Muscle layer of colon (tissue), 2 donors: ENCODE data around the gene JAZF1.

Experiments
- H3K27ac ChIP-seq: one replicate; pipeline ENCODE4 v1.7.0; 2013; ENCODE audit warnings: low read depth, mild to moderate bottlenecking, low read length, moderate library complexity
- H3K27me3 ChIP-seq, 2 donors: one replicate each; pipeline ENCODE4 v1.7.0; 2013; ENCODE audit warnings: low read length in 2 of 2, mild to moderate bottlenecking in 2 of 2; ENCODE audit not compliant: insufficient read depth in 2 of 2, control insufficient read depth in 1 of 2
- H3K36me3 ChIP-seq: one replicate; pipeline ENCODE4 v1.7.0; 2013; ENCODE audit warnings: mild to moderate bottlenecking, low read length; ENCODE audit not compliant: insufficient read depth
- H3K4me1 ChIP-seq: one replicate; pipeline ENCODE4 v1.7.0; 2013; ENCODE audit warnings: mild to moderate bottlenecking, low read length; ENCODE audit not compliant: insufficient read depth
- H3K4me3 ChIP-seq, 2 donors: one replicate each; pipeline ENCODE4 v1.7.0; 2013; ENCODE audit warnings: low read length in 2 of 2, low read depth in 1 of 2, mild to moderate bottlenecking in 1 of 2, moderate library complexity in 1 of 2
- H3K9ac ChIP-seq: one replicate; pipeline ENCODE4 v1.7.0; 2013; ENCODE audit warnings: low read length
- H3K9me3 ChIP-seq: one replicate; pipeline ENCODE4 v1.7.0; 2013; ENCODE audit warnings: mild to moderate bottlenecking, low read length
- donor health status: abdominal sarcoma.
- donor health status: Adenocarcinoma of cecum.

JAZF1 gene

DNA sequence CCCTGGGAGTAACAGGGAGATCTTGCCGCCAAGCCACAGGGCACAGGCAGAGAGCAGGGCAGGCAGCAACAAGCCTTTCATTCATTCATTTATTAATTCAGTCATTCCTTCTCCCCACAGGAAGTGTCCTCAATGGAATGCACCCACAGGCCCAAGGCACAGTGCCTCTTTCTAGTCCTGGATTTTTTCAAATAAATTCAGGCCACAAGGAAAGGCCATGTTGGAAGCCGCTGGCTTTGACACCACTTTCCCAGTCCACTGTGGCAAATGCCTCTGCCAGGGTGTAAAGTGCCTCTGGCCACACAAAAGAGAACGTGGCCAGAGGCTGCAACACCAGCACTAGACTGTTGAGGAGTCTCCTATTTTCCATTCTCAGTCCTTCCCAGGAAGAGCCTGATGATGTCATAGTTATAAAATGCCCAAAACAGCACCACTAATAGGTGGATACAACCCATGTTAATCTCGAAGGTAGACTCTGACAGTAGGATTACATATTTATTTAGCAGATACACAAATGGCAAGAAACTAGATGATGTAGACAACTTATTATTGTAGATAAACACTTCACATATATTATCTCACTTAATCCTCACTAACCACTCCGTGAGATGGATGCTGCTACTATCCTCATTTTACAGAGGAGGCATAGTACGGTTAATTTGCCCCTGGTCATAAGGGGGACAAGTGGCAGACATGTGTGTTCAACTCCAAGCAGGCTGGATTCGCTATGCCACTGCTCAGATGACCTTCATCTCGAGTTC is 5.5 kb downstream of the JAZF1 start:
- Histone ChIP-seq H3K4me3 (no peak overlapping the region), H3K4me1 (peaks cover 50% of the 10 kb centered on the region), H3K27me3 (no peaks in the 10 kb centered on the region), H3K9me3 (no peaks in the 10 kb centered on the region), H3K9ac (no peak overlapping the region), H3K36me3 (no peaks in the 10 kb centered on the region), H3K27ac (no peak overlapping the region)

DNA sequence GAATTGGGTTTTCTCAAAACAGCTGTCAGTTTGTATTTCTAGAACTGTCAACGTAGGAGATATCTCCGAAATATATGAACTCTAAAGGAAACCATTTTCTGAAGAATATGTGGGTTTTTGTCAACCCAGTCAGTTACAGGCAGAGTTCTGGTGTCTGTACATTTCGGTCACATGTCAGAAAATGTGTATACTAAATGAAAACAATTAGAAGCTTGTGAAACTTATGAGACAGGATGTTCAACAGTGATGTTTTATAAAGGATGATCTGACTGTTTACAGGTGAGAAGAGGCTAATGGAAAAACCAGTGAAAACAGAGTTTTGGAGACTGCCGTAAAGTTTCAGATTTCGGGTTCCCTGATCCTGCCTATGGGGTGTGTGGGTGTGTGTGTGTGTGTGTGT is 6.2 kb downstream of the JAZF1 start:
- Histone ChIP-seq H3K9me3 (no peaks in the 10 kb centered on the region), H3K4me1 (peaks cover 55% of the 10 kb centered on the region), H3K27ac (no peak overlapping the region), H3K27me3 (no peaks in the 10 kb centered on the region), H3K9ac (no peak overlapping the region), H3K4me3 (no peak overlapping the region), H3K36me3 (no peaks in the 10 kb centered on the region)

GRCh38 chr7:28173531-28173930 is 7.1 kb downstream of the JAZF1 start:
- Histone ChIP-seq H3K27me3 (no peaks in the 10 kb centered on the region), H3K9me3 (no peaks in the 10 kb centered on the region), H3K4me1 (peaks cover 51% of the 10 kb centered on the region), H3K4me3 (no peak overlapping the region), H3K27ac (no peak overlapping the region), H3K9ac (no peak overlapping the region), H3K36me3 (no peaks in the 10 kb centered on the region)

DNA sequence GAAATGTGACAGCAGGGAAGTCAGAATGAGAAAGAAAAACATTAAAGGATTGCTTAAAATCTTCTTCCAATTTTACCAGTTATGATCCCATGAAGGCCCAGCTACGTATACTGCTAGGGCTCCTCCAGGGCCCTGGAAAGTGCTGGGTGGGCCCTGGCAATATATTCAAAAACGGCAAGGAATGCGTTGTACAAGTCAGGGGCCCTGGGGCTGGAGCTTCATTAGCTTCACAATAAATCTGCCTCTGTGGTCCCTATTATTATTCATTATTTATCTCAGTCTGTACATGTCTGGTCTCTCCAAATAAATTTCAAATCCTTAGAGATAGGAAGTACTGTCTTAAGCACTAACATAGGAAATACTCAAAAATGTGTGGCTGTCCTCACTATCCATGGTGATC is 7.6 kb downstream of the JAZF1 start:
- no peak overlapping the region for H3K4me3 ChIP-seq
- H3K9ac ChIP-seq = no peak overlapping the region
- no peaks in the 10 kb centered on the region for H3K9me3 ChIP-seq
- no peak overlapping the region for H3K27ac ChIP-seq
- no peaks in the 10 kb centered on the region for H3K27me3 ChIP-seq
- H3K36me3 ChIP-seq = no peaks in the 10 kb centered on the region
- H3K4me1 ChIP-seq = peaks cover 48% of the 10 kb centered on the region

DNA sequence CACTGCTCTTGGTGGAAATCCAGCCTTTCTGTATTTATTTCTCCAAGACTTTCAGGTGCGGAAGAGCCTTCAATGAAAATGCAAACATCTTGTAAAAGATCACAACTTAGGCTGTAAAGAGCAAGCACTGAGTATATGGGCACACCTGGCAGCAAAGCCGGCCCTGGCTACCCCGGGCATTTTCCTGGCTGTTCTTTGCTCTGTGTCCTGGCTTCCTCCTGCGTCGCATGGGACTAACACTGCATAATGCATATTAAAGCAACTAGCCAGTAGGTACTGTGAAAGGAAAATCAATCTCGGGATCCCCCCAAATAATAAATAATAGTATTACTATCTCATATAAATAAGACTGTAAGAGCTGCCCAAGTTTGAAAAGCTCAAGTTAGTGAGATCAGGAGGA is 9.9 kb downstream of the JAZF1 start:
- H3K9ac ChIP-seq = no peak overlapping the region
- no peaks in the 10 kb centered on the region for H3K27me3 ChIP-seq
- H3K9me3 ChIP-seq = no peaks in the 10 kb centered on the region
- H3K4me1 ChIP-seq = peaks cover 43% of the 10 kb centered on the region
- no peaks in the 10 kb centered on the region for H3K36me3 ChIP-seq
- no peak overlapping the region for H3K27ac ChIP-seq
- no peak overlapping the region for H3K4me3 ChIP-seq

GRCh38 chr7:28169230-28169629 is 11.4 kb downstream of the JAZF1 start:
- Histone ChIP-seq H3K36me3 (no peaks in the 10 kb centered on the region), H3K27ac (no peak overlapping the region), H3K27me3 (no peaks in the 10 kb centered on the region), H3K4me1 (peaks cover 39% of the 10 kb centered on the region), H3K4me3 (no peak overlapping the region), H3K9me3 (no peaks in the 10 kb centered on the region), H3K9ac (no peak overlapping the region)

- peaks cover 34% of the 10 kb centered on the region for H3K4me1 ChIP-seq
- no peaks in the 10 kb centered on the region for H3K9me3 ChIP-seq
- H3K27ac ChIP-seq = no peak overlapping the region
- H3K9ac ChIP-seq = no peak overlapping the region
- H3K4me3 ChIP-seq = no peak overlapping the region
- no peaks in the 10 kb centered on the region for H3K27me3 ChIP-seq
- no peaks in the 10 kb centered on the region for H3K36me3 ChIP-seq
These were observed 12.0 kb downstream of the JAZF1 start for GRCh38 chr7:28168393-28169158.

DNA sequence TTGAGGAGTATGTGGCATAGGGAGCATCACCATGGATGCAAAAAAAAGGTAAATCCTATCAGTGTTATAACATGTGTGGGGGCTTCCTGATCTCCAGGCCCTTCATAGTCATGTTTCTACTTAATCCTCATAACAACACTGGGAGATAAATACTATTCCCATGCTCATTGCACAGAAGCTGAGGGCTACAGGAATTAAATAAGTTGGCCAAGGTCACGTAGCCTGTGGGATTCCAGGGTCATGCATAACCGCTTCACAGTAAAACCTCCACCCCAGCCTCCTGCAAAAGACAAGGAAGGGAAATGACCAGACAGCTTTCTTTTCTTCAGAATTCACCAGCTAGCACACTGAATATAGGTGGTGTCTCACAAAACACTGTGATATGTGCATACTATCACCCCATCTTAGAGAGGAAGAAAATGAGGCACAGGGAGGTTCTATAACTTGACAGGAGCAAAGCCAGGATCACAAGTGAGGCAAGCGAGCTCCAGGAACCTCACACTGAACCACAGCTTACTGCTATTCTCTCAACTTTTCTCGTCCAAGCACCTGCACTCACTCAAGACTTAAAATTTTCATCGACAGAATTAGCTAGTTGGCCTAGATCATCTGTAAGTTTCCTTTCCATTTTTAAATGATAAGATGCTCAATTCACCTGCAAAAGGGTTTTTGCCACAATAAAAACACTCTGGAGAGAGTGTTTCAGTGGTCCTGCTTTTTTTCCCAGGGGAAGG is 13.4 kb downstream of the JAZF1 start:
- Histone ChIP-seq H3K9ac (no peak overlapping the region), H3K4me1 (peaks cover 32% of the 10 kb centered on the region), H3K27me3 (no peaks in the 10 kb centered on the region), H3K9me3 (no peaks in the 10 kb centered on the region), H3K36me3 (no peaks in the 10 kb centered on the region), H3K4me3 (no peak overlapping the region), H3K27ac (no peak overlapping the region)

DNA sequence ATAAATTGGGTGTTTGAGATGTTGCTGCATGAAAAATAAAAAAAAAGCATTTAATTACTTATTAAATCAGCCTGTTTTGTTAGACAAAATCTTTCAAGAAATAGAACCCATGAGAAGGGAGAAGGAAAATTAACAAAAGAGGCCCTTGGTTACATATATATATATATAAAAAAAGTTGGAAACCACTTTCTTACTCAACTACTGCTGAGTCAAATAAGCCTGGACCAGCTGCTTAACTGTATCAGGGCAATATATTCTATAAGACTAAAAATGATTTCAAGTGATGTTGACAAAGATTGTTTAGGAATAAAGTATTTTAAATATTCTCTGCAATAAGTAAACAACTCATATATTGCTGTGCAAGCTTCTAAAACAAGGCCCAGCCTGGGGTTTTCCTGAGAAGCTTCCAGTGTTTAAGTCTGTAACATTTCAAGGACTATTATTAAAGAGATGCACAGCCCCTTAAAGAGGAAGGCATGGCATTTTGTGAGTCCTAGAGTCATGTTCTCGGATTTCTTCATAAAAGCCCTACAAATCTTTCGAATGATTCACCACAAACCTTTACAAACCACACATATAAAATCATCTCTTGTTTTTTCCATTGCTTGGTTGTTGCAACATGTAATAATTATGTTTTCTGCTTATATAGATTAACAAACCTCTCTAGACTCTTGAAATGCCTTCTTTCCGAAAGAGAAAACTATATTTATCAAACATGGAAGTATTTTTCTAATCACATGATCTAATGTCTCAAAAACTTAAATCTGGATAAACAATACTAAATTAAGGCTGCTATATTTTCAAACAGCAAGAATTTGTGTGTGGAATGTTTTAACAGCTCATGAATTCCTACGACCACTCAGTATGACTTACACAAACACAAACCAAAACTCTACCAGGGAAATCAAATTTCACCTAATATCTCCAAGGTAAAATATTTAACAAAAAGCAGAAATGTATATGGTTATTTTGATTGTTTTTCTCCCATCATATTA is 14.3 kb downstream of the JAZF1 start:
- no peaks in the 10 kb centered on the region for H3K36me3 ChIP-seq
- peaks cover 30% of the 10 kb centered on the region for H3K4me1 ChIP-seq
- H3K4me3 ChIP-seq = no peak overlapping the region
- H3K9ac ChIP-seq = no peak overlapping the region
- H3K27me3 ChIP-seq = no peaks in the 10 kb centered on the region
- no peaks in the 10 kb centered on the region for H3K9me3 ChIP-seq
- H3K27ac ChIP-seq = no peak overlapping the region

GRCh38 chr7:28165261-28165660 is 15.3 kb downstream of the JAZF1 start:
- H3K27ac ChIP-seq = no peak overlapping the region
- H3K9me3 ChIP-seq = no peaks in the 10 kb centered on the region
- no peaks in the 10 kb centered on the region for H3K27me3 ChIP-seq
- H3K4me3 ChIP-seq = no peak overlapping the region
- H3K4me1 ChIP-seq = peaks cover 35% of the 10 kb centered on the region
- H3K36me3 ChIP-seq = no peaks in the 10 kb centered on the region
- H3K9ac ChIP-seq = no peak overlapping the region
